Erythroblast (primary cell): ENCODE results near the gene GPHN.

Source experiments
- GATA1 ChIP-seq: IDR thresholded peaks from 2 replicates; pipeline ENCODE4 v1.6.1; 2011; ENCODE audit warnings: low read depth, mild to moderate bottlenecking, control low read depth, low read length, moderate library complexity
- POLR2A ChIP-seq: IDR thresholded peaks from 2 replicates; pipeline ENCODE4 v1.6.1; 2011; ENCODE audit warnings: mild to moderate bottlenecking, low read length

GRCh38 chr14:66501592-66501991 lies 6.4 kb upstream of the GPHN start:
- TF ChIP-seq POLR2A, result no peak
- TF ChIP-seq GATA1, result no peak
